ENCODE results near the gene CHST11.

DNA sequence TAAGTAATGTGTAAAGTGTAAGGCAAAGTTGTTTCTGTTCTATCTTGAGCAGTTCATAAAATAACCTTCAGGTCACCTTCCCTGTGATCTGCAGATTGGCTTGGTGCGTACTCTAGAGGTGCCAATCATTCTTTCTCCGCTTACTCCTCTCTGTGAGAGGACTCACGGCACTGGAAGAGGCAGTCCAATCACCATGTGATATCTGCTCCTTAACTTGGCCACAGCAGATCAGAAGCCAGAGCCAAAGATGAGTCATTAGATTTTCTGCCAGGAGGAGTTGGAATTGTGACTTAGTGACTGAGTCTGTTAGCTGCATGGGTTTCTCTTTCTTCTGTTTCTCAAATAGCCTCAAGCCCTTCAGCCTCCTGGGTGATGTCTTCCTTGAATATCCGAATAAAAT, 335.8 kb downstream of the CHST11 start:
- TF ChIP-seq, protein P1, sequence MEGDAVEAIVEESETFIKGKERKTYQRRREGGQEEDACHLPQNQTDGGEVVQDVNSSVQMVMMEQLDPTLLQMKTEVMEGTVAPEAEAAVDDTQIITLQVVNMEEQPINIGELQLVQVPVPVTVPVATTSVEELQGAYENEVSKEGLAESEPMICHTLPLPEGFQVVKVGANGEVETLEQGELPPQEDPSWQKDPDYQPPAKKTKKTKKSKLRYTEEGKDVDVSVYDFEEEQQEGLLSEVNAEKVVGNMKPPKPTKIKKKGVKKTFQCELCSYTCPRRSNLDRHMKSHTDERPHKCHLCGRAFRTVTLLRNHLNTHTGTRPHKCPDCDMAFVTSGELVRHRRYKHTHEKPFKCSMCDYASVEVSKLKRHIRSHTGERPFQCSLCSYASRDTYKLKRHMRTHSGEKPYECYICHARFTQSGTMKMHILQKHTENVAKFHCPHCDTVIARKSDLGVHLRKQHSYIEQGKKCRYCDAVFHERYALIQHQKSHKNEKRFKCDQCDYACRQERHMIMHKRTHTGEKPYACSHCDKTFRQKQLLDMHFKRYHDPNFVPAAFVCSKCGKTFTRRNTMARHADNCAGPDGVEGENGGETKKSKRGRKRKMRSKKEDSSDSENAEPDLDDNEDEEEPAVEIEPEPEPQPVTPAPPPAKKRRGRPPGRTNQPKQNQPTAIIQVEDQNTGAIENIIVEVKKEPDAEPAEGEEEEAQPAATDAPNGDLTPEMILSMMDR (IDR thresholded peaks at IDR 0.05) = no peak
- no peak for TF ChIP-seq POLR2A (IDR thresholded peaks at IDR 0.05)
- TF ChIP-seq EP300 (IDR thresholded peaks at IDR 0.05) = no peak

Data from ovary (tissue), 3 donors.